ENCODE results near the gene KLK10.

KLK10 gene

DNA sequence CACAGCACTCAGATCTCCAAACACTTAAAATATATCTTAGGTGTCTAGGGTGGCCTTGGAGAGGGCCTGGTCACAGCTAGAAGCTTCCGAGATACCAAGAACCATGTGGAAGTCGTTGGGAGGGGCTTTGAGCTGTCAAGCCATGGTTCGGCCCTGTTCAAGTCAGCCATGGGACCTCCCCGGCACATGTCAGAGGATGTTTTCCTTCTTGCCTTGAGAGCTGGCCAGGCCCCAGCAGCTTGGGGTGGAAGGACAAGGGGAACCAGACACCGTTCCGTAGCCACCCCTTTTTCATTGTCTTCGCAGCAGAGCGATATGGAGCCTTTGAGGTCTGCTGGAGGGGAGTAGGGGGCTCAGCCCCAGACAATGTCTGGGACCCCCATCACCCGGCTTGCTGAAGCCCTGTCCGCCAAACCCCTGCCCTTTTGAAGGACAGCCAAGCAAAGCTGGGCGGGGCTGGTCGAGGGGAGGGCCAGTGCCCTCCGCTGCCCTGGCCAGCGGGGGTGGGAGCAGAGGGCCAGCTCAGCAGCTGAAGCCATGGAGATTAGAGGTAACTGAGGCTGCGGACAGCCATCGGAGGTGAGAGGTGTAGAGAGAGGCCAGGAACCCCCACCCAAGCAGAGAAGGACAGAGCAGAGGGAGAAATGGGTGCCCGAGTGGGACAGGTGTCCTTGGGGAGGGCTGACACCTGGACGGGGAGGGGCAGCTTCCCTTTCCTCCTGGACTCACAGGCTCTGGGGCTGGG, 6.5 kb upstream of the KLK10 start:
- DNase-seq, result no peak

DNA sequence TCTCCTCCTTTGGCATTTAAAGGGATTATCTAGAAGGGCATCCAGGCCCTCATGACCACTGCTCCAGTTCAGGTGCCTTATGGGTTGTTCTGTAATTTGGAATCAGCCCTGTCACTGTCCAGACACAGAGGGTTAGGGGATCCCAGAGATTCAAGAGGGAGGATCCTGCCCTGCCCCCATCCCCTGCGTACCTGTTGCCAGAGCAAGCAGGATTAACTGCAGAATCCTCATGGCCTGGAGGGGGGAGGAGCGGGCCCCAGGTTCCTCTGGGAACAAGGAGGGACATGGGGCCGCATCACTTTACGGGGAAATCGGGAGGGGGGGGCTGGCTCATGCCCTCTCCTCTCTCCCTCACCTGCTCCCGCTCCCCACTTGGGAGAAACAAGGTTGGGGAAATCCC, 5.9 kb upstream of the KLK10 start:
- no peak for DNase-seq

DNA sequence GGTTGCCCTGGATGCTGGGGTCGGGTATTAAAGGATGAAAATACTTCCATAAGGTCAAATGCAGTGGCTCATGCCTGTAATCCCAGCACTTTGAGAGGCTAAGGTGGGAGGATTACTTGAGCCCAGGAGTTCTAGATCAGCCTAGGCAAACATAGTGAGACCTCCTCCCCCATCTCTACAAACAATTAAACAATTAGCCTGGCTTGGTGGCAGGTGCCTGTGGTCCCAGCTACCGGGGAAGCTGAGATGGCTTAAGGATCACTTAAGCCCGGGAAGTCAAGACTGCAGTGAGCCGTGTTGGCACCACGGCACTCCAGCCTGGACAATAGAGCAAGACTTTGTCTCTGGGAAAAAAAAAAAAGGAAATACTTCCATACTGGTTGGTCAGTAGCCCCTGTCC, 5.4 kb upstream of the KLK10 start:
- no peak for DNase-seq

DNA sequence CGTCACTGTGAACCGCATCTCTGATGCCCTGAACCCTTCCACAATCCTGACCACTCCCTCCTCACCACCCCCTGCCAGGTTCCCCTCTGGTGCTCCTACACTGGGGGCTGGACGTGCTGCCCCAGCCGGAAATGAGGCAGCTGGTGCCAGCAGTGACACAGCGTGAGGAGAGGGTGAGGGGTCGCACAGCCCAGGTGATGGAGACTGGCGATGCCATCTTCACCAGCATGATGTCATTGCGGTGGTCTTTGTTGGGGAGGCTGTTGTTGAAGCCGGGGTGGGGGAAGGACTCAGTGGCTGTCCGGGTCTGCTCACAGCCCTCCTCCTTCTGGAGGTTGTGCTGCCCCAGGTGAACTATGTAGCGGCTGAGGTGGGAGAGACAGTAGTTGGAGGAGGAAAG, 4.4 kb upstream of the KLK10 start:
- no peak for DNase-seq

DNA sequence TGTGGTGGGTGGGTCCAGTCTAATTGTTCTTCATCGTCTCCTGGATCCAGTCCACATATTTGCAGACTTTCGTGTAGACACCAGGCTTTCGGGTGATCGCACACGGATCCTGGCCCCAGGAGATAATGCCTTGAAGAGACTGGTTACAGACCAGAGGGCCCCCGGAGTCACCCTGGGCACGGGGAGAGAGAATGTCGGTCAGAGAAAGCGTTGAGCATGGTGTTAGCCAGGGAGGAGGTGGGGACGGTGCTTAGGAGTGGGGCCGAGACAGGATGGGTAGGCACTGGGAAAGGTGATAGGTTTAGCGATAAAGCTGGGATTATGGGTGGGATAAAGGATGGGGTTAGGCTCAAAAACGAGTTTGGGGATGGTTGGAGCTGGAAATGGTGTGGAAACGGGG, 3.0 kb upstream of the KLK10 start:
- no peak for DNase-seq

DNA sequence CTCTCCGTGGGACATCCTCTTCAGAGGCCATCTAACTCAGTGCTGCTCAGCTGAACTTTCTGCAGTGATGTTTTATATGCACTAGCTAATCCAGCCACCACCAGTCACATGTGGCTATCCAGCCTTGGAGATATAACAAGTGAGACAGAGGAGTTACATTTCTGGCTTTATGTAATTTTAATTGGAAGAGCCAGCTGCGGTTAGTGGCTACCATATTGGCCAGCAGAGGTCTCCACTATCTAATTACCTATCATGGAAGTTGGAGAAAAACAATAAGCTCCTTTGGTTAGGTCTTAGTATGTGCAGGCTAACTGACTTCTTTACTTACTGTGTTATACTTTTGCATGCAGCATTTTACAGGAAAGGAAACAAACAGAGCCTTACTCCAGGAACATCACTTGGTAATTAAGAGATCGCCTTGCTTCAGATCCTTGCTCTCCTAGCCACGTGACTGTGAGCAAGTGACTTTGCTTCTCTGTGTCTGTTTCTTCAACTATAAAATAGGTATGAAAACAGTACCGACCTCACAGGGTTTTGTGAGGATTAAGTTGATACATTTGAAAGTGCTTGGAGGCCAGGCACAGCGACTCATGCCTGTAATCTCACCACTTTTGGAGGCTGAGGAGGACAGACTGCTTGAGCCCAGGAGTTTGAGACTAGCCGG, 1.6 kb upstream of the KLK10 start:
- DNase-seq, result no peak

DNA sequence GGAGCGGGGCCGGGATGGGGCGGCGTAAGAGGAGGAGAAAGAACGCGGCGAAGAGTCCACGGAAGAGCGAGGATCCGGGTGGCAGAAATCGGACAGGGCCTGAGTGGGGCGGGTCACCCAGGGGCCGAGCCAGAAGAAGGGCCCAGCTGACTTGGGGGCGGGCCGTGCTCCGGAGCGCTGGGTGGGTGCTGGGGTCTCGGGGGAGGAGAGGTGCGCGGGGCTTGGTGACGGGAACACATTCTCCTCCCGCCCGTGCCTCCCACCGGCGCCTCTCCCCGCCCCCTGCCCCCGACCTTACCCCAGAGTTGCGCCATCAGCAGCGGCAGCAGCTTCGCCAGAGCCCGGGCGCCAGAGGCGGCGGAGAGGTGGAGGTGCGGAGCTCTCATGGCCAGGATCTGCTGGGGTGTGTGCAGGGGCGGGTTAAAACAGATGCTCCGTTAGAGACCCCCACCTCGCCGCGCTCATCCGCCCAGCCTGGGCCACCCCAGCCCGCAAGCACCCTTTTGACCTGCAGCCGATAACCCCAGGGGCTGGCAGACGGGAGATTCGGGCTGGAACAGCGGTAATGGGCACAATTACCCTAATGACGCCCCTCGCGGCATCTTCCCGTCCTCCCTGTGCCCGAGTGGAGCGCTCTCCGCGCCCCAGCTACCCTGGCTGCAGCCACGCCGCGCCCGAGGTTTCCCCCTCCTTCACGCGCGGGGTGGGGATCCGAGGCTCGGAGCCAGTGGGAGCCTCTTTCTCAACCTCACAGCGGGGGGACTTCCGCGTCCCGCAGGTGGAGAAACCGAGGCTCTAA, 565 bp downstream of the KLK10 start:
- no peak for DNase-seq

DNA sequence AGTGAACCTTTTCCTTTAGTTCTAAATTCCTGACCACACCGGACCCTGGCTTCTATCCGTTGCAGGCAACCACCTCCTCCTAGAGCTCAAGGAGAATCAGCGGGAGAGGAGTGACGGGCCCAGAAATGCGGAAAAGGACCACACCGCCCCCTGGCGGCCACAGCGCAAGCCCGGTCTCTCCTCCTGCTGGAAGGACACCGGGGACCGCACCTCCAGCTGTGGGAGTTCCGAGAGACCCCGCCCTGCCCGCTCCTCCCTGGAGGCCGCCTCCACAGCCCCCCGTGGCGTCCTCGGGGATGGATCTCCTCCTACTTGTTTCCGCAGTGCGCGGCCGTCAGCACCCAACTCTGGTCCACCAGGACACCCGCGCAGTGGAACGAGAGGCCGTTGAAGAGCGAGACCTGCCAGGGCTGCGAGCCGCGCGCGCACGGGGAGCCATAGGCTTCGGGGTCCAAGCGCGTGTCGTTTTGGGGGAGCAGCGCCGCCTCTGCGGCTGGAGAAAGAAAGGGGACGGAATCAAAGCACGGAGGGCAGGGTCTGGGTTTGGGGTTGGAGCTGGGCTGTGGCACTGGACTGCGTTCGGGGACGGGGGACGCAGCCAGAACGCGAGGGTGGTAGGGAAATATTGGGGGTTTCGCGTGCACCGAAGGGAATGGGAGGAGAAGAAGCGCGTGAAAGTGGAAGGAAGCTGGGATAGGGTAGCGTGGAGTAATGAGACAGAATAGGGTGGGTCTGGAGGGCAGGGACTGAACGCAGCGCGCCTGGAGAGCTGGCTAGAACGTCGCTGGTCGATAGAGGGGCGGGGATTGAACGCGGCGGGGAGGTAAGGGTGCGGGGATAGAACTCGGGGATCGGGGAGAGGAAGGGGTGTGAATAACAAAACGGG, 2.5 kb downstream of the KLK10 start:
- DNase-seq, result peak; percentile 26

DNA sequence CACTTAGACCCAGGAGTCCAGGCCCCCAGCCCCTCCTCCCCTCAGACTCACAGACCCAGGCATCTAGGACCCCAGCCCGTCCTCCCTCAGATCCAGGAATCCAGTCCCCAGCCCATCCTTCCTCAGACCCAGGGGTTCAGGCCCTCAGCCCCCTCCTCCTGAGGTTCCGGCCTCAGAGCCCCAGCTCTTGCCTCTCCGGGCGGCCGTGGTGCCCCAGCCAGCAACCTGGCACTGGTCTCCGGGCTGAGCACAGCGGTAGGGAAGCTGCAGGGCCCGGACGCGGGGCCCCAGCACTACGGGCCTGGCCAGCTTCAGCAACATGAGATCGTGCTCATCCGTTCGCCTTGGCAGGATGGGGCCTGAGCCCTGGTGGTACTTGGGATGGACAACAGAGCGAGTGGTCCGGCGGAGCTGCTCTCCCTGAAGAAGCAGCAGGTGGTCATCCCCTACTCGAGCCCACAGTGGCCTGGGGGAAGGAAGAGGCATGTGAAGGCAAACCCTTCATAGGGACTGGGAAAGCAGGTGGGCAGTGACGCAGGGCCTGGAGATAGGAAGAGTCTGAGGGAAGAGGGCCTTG, 3.7 kb downstream of the KLK10 start:
- no peak for DNase-seq

DNA sequence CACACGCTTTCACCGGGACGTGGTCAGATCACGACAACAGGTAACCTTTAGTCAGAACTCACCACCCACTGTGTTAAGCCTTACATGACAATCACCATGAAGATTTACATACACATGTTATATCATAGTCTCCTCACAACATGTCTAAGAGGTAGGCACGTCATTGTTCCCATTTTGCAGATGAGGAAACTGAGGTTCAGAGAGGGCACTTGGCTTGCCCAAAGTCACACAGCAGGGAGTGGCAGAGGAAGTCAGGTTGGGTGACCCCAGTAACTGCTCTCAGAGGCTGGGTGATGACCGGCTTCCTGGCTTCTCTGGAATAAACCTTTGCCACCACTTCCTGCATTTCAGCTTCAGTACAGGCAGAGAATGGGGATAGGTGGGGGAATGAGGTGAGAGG, 5.3 kb downstream of the KLK10 start:
- no peak for DNase-seq

DNA sequence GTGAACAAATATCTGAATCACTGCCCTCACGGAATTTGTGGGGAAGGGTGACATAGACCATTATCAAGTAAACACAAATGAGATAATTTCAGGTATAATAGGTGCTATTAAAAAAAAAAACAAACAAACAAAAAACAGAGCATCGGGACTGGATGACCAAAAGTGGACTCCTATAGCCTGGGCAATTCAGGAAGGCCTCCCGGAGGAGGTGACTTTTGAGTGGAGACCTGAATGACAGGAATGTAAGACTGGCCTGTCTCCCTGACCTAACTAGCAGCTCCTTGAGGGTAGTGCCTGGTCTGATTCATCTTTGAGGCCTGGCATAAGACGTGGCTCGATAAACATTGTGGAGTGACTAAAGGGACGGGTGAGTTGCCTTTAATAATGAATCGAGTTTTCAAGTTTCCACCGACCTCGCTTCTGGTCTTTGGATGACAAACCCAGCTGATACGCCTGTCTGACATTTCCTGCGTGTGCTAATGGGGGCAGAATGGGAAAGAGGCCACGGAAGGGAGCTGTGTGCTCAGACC, 6.8 kb downstream of the KLK10 start:
- no peak for DNase-seq

DNA sequence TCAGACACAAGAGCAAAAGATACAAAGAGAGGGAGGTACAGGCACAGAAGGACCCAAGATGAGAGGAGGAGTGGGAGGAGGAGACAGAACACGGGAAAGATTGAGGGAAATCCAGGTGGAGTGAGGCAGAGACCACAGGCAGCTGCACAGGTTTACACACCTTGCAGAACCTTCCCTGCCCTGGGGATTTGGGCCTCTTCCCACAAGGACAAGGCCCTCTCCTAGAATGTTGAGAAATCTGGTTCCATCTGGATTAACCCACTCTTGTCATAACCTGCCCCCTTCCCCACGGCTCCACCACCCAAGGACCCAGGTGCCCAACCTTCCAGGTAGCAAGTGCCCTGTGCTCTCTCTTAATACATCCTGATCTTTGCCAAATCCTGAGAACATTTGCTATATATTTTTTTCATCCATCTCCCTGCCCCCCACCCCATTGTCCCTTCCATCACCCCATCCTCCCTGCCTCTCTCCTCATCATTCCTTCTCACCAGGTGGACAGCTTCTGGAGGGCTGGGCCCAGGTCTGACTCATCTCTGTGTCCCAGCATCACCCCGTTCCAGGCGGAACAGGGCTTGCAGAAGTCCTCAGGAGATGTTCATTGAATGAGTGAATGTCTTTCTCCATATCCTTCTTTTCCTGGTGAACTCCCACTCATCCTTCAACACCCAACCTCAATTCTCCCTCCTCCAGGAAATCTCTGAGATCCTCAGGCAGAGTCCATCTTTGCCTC, 9.3 kb downstream of the KLK10 start:
- no peak for DNase-seq

DNA sequence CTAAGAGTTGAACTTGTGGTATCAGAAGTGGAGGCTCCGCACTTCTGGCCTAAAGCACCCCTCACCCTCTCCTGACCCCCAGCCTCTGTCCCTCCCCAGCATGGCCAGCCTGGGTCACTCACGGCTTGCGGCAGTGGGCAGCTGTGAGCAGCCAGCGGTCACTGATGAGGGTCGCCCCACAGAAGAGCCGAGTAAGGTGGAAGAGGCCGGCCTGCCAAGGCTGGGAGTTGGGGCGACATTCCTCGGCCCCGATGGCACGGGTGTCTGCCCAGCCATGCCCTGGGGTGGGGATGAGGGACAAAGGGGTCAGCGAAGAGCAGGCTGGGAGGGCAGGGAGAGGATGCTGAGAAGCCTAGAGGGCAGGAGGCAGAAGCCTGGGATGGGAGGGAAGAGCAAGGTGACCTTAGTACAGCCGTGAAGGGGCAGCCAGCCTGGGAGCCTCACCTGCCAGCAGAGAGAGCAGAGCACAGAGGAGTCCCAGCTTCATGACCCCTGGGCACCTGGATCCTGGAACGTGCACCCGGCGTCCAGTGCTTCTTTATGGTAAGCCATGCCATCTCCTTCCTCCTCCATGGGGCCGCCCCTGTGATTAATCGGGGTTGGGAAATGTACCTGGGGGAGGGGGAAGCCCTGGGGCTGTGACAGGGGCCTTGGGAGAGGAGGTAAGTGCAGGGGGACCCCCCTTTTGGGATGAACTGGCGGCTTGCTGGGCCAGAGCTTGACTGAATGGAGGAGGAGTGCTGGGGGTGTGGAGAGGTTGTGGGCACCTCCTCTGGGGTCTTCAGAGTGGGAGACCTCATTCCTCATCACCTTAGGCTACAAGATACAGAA, 10.2 kb downstream of the KLK10 start:
- no peak for DNase-seq

DNA sequence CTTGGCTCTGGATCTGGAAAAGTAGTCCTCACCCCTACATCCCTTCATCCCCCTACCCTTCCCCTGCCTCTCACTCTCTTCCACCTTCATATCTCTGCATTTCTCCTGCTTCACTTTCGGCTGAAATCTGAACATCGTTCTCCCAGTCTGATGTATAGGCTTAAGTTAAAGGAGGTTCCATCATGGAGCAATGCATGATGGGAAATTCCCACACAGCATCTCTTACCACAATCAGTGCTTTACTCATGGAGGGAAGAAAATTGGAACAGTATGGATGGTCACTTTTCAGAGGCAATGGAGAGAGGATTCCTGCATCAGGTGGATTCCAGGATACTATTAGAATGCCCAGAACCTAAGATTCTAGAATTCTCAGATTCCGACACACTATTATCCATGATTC, 12.0 kb downstream of the KLK10 start:
- DNase-seq, result no peak

DNA sequence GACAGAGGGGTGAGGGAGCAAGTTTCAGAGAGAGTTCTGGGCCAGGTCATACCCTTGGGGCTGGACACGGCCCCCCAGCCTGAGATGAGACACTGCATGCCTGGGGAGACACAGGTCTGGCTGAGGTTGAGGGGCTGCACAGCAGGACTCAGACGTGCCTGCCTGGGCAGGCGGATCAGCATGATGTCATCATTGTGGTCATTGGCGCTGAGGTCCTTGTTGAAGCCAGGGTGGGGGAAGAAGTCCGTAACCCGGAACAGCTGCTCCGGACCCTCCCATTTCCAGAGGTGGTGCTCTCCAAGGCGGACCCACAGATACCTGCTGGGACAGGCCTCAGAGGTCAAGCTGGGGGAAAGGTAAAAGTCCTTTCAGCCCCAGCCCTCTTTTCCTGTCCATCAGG, 13.1 kb downstream of the KLK10 start:
- no peak for DNase-seq

DNA sequence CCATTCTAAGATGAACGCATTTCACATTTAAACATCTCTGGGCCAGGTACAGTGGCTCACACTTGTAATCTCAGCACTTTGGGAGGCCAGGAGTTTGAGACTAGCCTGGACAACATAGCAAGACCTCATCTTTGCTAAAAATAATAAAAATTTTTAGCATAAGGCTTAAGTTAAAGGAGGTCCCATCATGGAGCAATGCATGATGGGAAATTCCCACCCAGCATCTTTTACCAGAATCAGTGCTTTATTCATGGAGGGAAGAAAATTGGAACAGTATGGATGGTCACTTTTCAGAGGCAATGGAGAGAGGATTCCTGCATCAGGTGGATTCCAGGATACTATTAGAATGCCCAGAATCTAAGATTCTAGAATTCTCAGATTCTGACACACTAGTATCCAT, 14.3 kb downstream of the KLK10 start:
- DNase-seq, result no peak

DNA sequence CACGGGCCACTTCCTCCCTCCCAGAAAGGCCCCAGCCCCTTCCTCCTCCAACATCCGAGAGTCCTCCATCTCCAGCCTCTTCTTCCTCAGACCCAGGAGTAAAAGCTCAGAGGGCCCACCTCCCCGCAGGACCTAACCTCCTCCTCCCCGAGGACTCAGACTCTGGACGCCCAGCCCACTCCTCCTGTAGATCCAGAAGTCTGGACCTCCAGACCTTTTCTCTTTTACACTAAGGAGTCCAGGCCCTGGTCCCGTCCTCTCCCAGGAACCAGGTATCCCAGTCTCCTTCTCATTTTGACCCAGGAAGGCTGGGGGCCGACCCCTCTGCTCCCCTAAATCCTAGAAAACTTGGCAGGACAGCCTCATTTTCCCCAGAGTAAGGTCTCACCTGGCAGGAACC, 16.2 kb downstream of the KLK10 start:
- no peak for DNase-seq

DNA sequence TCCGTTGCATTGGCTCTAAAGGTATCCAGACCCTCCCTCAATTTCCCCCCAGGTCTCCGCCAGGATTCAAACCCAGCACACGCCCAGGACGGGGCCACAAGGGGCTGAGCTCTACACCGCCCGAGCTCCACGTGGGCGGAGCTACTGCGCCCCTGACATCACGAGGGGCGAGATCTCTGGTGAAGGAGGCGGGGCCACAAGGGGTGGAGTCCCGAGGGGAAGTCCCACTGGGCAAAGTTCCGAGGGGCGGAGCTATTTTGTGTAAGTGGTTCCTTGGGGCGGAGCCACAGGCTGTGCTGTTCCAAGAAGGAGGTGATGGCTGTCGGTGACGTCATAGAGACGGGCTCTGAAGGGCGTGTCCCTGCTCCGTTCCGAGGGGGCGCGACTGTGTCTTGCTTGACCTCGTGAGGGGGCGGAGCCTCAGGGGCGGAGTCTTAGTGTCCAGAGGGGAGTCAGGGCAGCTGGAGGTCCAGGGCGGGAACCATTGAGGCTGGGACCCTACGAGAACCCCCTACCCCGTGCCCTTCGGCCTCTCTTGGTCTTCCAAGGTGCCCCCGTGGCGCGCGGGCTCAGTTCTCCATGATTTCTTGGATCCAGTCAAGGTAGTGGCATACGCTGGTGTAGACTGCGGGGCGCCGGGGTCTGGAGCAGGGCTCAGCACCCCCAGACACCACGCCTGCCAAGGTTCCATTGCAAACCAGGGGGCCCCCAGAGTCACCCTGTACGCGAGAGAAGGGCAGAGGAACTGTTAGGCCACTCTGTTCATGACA, 16.8 kb downstream of the KLK10 start:
- no peak for DNase-seq

DNA sequence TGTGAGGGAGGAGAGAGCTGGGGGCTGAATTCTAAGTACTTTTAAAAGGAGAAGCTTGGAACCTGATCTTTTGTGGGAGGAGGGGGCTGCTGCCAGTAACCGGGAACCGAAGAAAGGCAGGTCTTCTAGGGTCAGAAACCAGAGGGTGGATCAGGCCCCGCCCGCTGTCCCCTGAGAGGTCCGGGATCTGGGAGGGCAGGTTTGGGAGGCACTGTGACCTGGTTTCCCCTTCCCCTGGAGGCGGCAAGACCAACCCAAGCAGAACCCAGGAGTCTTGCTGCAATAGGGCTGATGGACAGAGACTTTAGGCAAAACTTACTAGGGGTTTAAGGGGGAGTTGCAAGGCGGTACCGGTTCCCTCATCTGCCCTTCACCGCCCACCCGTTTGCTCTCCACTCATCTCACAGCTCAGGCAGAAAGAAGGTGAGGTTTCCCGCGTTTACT, 17.4 kb downstream of the KLK10 start:
- DNase-seq, result no peak

DNA sequence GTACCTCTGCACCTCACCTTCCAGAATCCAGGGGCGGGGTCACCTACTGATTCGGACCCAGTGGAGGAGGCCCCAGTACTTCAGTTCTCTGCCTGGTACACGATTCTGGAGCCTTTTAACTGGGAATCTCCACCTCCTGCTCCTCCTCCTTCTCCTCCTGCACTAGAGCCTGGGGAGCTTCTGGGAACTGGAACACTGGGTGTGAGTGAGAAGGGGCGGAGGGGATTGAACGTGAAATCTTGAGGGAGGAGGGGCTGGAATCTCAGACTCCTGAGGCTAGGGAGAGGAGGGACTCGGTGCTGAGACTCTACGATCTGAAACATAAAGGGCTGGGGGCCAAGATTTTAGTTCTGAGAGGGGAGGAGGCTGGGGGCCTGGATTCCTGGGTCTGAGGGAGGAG, 18.0 kb downstream of the KLK10 start, which contains the start of gene KLK8:
Gene KLK8 (minus strand): TSS at position 90 of the 400 bp plus-strand sequence. CDS start 437 bp downstream, outside the sequence.
- DNase-seq, result no peak

All from NCI-H1092 (cell line).